G401 (cell line): ENCODE results near the gene MCHR2. TPM values are rescaled to one million over a fixed set of nuclear protein-coding genes. Genes with fewer than 3 reads are reported as not detected.

Experiments used
- DNase-seq: peaks from one replicate; pipeline ENCODE4 v3.0.0-alpha.2; 2015; ENCODE audit warnings: low spot score
- in situ Hi-C: cut with HindIII; loops from 2 replicates; pipeline ENCODE4 v1.10.0; 2016; ENCODE audit warnings: low sequenced_read_pairs, mixed read lengths
- total RNA-seq: library from RNA; depleted of rRNA; stranded (reverse); fragments of >200 nt; shearing (Covaris generic); gene quantifications from 2 replicates; pipeline ENCODE4 v1.2.3, GENCODE V29; 2014

The MCHR2 gene
- total RNA-seq, 1 experiment from 2014 or later = not detected

DNA sequence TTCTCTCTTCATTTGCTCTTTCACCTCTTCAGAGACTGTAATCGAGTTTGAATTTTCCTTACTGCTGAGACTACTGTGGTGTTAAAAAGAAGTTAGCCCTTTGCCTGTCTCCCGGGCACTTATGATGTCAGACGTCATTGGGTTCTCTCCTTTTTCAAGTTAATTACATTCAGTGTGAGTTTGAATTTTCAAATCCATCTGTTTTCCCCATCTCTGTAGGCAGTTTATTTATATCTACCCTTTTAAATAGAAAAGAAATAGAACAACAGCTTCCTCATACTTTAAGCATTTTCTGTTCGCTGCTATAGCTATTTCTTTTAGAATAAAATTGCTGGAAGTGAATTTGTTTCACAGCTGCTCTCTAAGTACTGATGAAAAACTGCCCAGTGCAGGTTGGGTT is 81.4 kb downstream of the MCHR2 start:
- no peak for DNase-seq
- in situ Hi-C loops = no loop called here

GRCh38 chr6:99905209-99906106 is 88.6 kb downstream of the MCHR2 start:
- DNase-seq = peak; percentile 41
- in situ Hi-C loops = no loop called here

GRCh38 chr6:99901596-99902384 is 92.2 kb downstream of the MCHR2 start:
- DNase-seq = no peak
- in situ Hi-C loops = no loop called here

DNA sequence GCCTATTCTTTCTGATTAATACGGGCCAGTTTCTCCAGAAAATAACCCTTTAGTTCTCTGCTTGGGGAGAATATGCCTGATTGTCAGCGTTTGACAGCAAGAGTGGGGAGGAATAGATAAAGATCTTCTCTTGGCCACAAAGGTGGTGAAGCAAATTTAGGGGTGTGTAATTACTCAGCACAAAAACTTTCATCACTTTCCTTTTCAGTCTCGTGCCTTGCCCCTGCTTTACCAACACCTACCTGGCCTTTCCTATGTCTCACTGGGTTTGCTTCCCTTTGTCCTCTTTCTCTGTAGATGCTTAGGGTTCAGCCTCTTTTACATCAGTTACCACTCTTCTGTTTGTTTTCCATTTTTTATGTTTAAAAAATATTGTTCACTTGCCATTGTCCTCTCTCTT is 99.2 kb downstream of the MCHR2 start:
- DNase-seq = no peak
- in situ Hi-C loops = no loop called here

GRCh38 chr6:99887066-99887465 is 107.0 kb downstream of the MCHR2 start:
- no peak for DNase-seq
- in situ Hi-C loops = no loop called here

DNA sequence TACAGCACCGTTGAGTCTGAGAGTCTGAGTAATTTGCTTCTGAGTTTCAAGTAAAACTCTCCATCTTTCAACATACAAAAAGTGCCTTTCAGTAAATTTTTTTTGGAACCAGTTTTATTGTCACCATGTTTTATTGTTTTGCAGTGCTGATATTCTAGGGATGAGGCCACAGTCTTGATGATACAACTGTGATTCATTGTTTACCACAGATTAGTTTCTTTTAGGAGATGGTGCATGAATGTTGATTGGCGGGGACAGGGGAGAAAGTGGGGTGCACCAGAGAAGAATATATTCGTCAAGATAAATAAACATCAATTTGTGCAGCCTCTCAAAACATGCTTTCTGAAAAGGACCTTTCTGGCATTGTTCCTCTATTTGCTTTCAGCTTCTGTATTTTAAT is 109.0 kb downstream of the MCHR2 start:
- no peak for DNase-seq
- in situ Hi-C loops = no loop called here

DNA sequence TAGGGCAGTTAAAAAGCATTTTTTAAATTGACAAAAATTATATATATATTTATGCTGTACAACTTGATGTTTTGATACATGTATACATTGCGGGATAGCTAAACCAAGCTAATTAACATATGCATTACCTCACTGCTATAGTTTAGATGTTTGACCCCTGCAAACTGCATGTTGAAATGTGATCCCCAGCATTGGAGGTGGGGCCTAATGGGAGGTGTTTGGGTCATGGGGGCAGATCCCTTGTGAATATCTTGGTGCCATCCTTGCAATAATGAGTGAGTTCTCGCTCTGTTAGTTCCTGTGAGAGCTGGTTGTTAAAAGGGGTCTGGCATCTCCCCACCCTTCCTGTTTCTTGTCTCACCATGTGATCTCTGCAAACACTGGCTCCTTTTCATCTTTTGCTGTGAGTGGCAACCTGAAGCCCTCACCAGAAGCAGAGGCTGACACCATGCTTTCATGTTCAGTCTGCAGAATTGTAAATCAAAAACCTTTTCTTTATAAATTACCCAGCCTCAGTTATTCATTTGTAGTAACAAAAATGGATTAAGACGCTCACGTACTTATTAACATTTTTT is 111.8 kb downstream of the MCHR2 start:
- in situ Hi-C loops = no loop called here
- DNase-seq = no peak

GRCh38 chr6:99879431-99879830 is 114.6 kb downstream of the MCHR2 start:
- in situ Hi-C loops = no loop called here

GRCh38 chr6:99875068-99875467 is 119.0 kb downstream of the MCHR2 start:
- in situ Hi-C loops = no loop called here
- DNase-seq = no peak

More at GRCh38 chr6:99879431-99879830, 114.6 kb downstream of the MCHR2 start:
- DNase-seq = no peak

- DNase-seq = no peak
- in situ Hi-C loops = no loop called here
Measured at GRCh38 chr6:99873084-99873483, 120.9 kb downstream of the MCHR2 start.

GRCh38 chr6:99871641-99872040 is 122.4 kb downstream of the MCHR2 start:
- in situ Hi-C loops = no loop called here
- no peak for DNase-seq
